Measurements from ENCODE around the gene POLQ. TPM values are rescaled to one million over a fixed set of nuclear protein-coding genes. Genes with fewer than 3 reads are reported as not detected.

The POLQ gene
- total RNA-seq, 1 experiment from 2014 or later = 12.3 TPM

- no peaks in the 10 kb centered on the region for H3K27me3 ChIP-seq (ENCODE audit: insufficient read depth, low read length)
- ChIA-PET POLR2A (interaction anchor here (0.6 kb wide), 1 partner anchor 769 kb away, joined by 3 read pairs; no protein-coding TSS in a partner anchor), CTCF (interaction anchor here (0.7 kb wide), 1 partner anchor 257 kb away, joined by 3 read pairs; no protein-coding TSS in a partner anchor), RAD21 (ENCODE audit: low non-redundant PET in 1 of 2, low total read pairs in 2 of 2, uncharacterized antibody in 2 of 2, unreplicated experiment in 2 of 2) (no interaction called here)
- no peak for DNase-seq (ENCODE audit: low read depth, low spot score)
- no peak overlapping the region for H3K4me2 ChIP-seq (ENCODE audit: low read length)
- H4K20me1 ChIP-seq (ENCODE audit: insufficient read depth) = no peaks in the 10 kb centered on the region
- no peaks in the 10 kb centered on the region for H3K9me2 ChIP-seq (ENCODE audit: insufficient read depth)
- BruUV-seq (replicated peaks) = no TSS peak
- ATAC-seq = no peak
- H3K4me1 ChIP-seq (ENCODE audit: control insufficient read depth in 1 of 2, insufficient read depth in 2 of 2, low read length in 2 of 2) = no peaks in the 10 kb centered on the region
- no peaks in the 10 kb centered on the region for H3K9me3 ChIP-seq (ENCODE audit: control insufficient read depth in 1 of 2, insufficient read depth in 1 of 2, low read depth in 1 of 2, low read length in 2 of 2)
- no peak overlapping the region for H3K9ac ChIP-seq (ENCODE audit: low read length)
- TF ChIP-seq JUND (IDR thresholded peaks at IDR 0.05) = no peak
- no peak for TF ChIP-seq CTCF (IDR thresholded peaks at IDR 0.05 in 2 of 3, conservative IDR thresholded peaks at IDR 0.05 in 1 of 3; ENCODE audit: borderline replicate concordance in 1 of 3, insufficient read depth in 1 of 3, low read depth in 2 of 3, low read length in 2 of 3)
- TF ChIP-seq ELF1 (IDR thresholded peaks at IDR 0.05; ENCODE audit: borderline replicate concordance, low read depth) = no peak
- no peak for TF ChIP-seq ATF3 (IDR thresholded peaks at IDR 0.05)
- no peak for TF ChIP-seq EZH2 (IDR thresholded peaks at IDR 0.05)
- TF ChIP-seq MAX (IDR thresholded peaks at IDR 0.05) = no peak
- TF ChIP-seq CBX3 (IDR thresholded peaks at IDR 0.05; ENCODE audit: low read depth) = no peak
- no peak for TF ChIP-seq CEBPB (IDR thresholded peaks at IDR 0.05; ENCODE audit: low read depth)
- TF ChIP-seq SRF (IDR thresholded peaks at IDR 0.05; ENCODE audit: low read depth) = no peak
- no peak for TF ChIP-seq ZBTB33 (IDR thresholded peaks at IDR 0.05; ENCODE audit: extremely low read depth, insufficient replicate concordance, low read length)
- TF ChIP-seq FOSL1 (IDR thresholded peaks at IDR 0.05; ENCODE audit: low read depth) = no peak
- no peak for TF ChIP-seq REST (IDR thresholded peaks at IDR 0.05; ENCODE audit: low read depth)
- TF ChIP-seq ZFX (IDR thresholded peaks at IDR 0.05) = no peak
- no peak for TF ChIP-seq RAD21 (IDR thresholded peaks at IDR 0.05; ENCODE audit: low read depth)
- TF ChIP-seq POLR2A (IDR thresholded peaks at IDR 0.05; ENCODE audit: borderline replicate concordance, extremely low read depth, insufficient read depth, insufficient read length) = no peak
- no peak for TF ChIP-seq POLR2AphosphoS5 (IDR thresholded peaks at IDR 0.05; ENCODE audit: low read depth, low read length)
- TF ChIP-seq ZNF274 (IDR thresholded peaks at IDR 0.05; ENCODE audit: low read depth, low read length) = no peak
- no peak for TF ChIP-seq YY1 (IDR thresholded peaks at IDR 0.05; ENCODE audit: extremely low read depth, insufficient replicate concordance, low read depth, low read length)
- intact Hi-C loops (cut with micrococcal nuclease) = no loop called here
- no peaks in the 10 kb centered on the region for H3K79me2 ChIP-seq (ENCODE audit: insufficient read depth, low read length)
- H2AFZ ChIP-seq (ENCODE audit: low read depth, low read length, poor library complexity, severe bottlenecking) = no peak overlapping the region
- no peaks in the 10 kb centered on the region for H3K36me3 ChIP-seq (ENCODE audit: control insufficient read depth in 1 of 2, insufficient read depth in 2 of 2, low read length in 2 of 2)
- no peak overlapping the region for H3K27ac ChIP-seq (ENCODE audit: low read depth, low read length)
- no peak overlapping the region for H3K4me3 ChIP-seq (replicated peaks in 1 of 2; ENCODE audit: low read depth in 1 of 2, low read length in 2 of 2)
Measured at GRCh38 chr3:121581691-121582090, 35.9 kb upstream of the POLQ start.
